Peyer's patch (tissue), 4 donors: ENCODE data around the gene HSPB6. TPM values are rescaled to one million over a fixed set of nuclear protein-coding genes. Genes with fewer than 3 reads are reported as not detected.

Experiments used
- DNase-seq, 3 donors: peaks; one replicate each; pipeline ENCODE4 v3.0.0-alpha.2; 2017 to 2019
- H3K27ac ChIP-seq, 4 donors: fragments of 200-600 bp; sonication (generic); one replicate each; pipeline ENCODE4 v1.5.1; 2016 to 2019
- H3K27me3 ChIP-seq, 2 donors: fragments of 200-600 bp; sonication (generic); one replicate each; pipeline ENCODE4 v1.5.1; 2019
- H3K36me3 ChIP-seq, 3 donors: fragments of 200-600 bp; sonication (generic); one replicate each; pipeline ENCODE4 v1.5.1; 2016 to 2019
- H3K4me1 ChIP-seq, 4 donors: fragments of 200-600 bp; sonication (generic); one replicate each; pipeline ENCODE4 v1.5.1; 2016 to 2019
- H3K4me3 ChIP-seq, 4 donors: fragments of 200-600 bp; sonication (generic); 1 replicate in 3 of 4; 2 replicates in 1 of 4; pipeline ENCODE4 v1.5.1; 2016 to 2019; ENCODE audit warnings: mild to moderate bottlenecking in 1 of 4
- H3K9me3 ChIP-seq, 4 donors: fragments of 200-600 bp; sonication (generic); one replicate each; pipeline ENCODE4 v1.5.1; 2016 to 2019; ENCODE audit warnings: mild to moderate bottlenecking in 1 of 4
- POLR2A ChIP-seq, 2 donors: fragments of 450-650 bp; IDR thresholded peaks; one replicate each; pipeline ENCODE4 v1.5.1; 2017; ENCODE audit warnings: antibody characterized with exemption in 2 of 2, mild to moderate bottlenecking in 2 of 2, moderate library complexity in 2 of 2
- total RNA-seq, 4 donors: library from RNA; depleted of rRNA; stranded (reverse); fragments of >200 nt; gene quantifications; one replicate each; pipeline ENCODE4 v1.1.0, GENCODE V29; 2016
- TF ChIP-seq, protein P1 (sequence below), 6 experiments: fragments of 450-650 bp in 4 of 6; fragments of 200-600 bp in 2 of 6; sonication (generic) in 1 of 6; IDR thresholded peaks; one replicate each; pipeline ENCODE4 v1.5.1; 2017 to 2019; ENCODE audit warnings: antibody characterized with exemption in 6 of 6, mild to moderate bottlenecking in 3 of 6, moderate library complexity in 1 of 6

The HSPB6 gene
- total RNA-seq, 4 donors from 2014 or later: 9.2 to 19.8 (median 13.6) TPM

DNA sequence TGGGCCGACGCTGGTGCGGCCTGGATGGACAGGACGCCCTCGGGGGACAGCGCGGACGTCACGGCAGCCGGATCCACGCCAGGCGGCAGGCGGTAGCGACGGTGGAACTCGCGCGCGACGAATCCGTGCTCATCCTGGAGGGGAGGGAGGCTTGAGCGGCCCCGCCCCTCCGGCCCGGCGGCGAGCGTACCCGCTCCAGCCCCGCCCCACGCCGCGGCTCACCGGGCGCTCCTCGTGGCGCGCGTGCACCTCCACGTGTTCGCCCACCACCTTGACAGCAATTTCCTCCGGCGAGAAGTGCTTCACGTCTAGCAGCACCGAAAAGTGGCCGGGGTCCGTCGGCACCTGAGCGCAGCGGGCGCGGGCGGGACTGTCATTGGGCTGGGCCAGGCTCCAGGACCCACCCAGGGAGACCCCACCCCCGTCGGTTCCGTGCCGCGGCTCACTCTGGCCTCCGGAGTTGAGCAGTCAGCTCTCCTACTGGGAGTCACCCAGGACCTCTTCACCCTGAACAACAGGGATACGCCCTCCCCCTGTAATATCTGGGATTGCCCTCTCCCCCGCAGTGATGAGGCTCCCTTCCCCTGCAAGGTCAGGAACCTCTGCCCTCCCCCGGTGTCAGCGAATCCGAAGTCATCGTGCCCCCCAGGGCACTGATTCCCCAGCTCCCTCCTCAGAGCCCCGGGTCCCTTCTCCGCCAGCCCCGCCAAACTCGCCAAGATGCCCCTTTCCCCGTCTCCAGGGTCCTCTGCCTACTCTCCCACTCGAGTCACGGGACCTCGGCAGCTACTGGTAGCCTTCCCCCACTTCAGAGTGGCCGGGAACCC lies 1.1 kb downstream of the HSPB6 start:
- peak overlapping the region; percentile 74 to 96 (median 91) for H3K27ac ChIP-seq
- peak; percentile 30 to 80 (median 80) for DNase-seq
- no peaks in the 10 kb centered on the region for H3K27me3 ChIP-seq
- H3K4me3 ChIP-seq: peak overlapping the region; percentile 22 to 88 (median 73)
- no peaks in the 10 kb centered on the region for H3K9me3 ChIP-seq
- no peak for TF ChIP-seq POLR2A (IDR thresholded peaks at IDR 0.05)
- TF ChIP-seq, protein P1, sequence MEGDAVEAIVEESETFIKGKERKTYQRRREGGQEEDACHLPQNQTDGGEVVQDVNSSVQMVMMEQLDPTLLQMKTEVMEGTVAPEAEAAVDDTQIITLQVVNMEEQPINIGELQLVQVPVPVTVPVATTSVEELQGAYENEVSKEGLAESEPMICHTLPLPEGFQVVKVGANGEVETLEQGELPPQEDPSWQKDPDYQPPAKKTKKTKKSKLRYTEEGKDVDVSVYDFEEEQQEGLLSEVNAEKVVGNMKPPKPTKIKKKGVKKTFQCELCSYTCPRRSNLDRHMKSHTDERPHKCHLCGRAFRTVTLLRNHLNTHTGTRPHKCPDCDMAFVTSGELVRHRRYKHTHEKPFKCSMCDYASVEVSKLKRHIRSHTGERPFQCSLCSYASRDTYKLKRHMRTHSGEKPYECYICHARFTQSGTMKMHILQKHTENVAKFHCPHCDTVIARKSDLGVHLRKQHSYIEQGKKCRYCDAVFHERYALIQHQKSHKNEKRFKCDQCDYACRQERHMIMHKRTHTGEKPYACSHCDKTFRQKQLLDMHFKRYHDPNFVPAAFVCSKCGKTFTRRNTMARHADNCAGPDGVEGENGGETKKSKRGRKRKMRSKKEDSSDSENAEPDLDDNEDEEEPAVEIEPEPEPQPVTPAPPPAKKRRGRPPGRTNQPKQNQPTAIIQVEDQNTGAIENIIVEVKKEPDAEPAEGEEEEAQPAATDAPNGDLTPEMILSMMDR (IDR thresholded peaks at IDR 0.05): no peak
- peaks cover 0 to 31% (median 0%) of the 10 kb centered on the region in 3 donors for H3K36me3 ChIP-seq
- H3K4me1 ChIP-seq: peaks cover 4 to 41% (median 11%) of the 10 kb centered on the region in 4 donors

DNA sequence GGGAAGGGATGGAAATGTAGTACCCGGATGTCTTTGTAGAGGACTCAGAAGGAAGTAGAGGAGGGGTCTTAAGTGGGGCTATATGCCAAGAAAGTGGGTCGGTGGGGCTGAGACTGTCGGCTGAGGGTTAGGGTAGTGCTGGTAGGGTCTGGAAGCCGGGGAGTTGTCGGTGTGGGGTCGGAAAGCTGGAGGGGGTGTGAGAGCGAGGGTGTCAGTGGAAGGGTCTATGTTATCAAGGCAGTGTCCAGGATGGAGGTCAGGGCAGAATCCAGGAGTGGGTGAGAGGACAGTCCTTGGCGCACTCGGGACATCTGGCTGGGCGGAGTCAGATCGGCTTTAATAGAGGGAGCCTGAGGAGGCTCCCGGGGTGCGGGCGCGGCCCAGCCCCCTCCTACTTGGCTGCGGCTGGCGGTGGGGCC lies 1.7 kb downstream of the HSPB6 start:
- H3K27me3 ChIP-seq: no peaks in the 10 kb centered on the region
- no peaks in the 10 kb centered on the region for H3K9me3 ChIP-seq
- peaks cover 4 to 41% (median 11%) of the 10 kb centered on the region in 4 donors for H3K4me1 ChIP-seq
- no peak for DNase-seq
- H3K36me3 ChIP-seq: peaks cover 0 to 27% (median 0%) of the 10 kb centered on the region in 3 donors
- H3K4me3 ChIP-seq: peak overlapping the region in 3 of 4 donors; percentile 67 to 88 (median 79)
- TF ChIP-seq POLR2A (IDR thresholded peaks at IDR 0.05): no peak
- TF ChIP-seq, protein P1 (IDR thresholded peaks at IDR 0.05): no peak
- H3K27ac ChIP-seq: peak overlapping the region; percentile 40 to 96 (median 91)

DNA sequence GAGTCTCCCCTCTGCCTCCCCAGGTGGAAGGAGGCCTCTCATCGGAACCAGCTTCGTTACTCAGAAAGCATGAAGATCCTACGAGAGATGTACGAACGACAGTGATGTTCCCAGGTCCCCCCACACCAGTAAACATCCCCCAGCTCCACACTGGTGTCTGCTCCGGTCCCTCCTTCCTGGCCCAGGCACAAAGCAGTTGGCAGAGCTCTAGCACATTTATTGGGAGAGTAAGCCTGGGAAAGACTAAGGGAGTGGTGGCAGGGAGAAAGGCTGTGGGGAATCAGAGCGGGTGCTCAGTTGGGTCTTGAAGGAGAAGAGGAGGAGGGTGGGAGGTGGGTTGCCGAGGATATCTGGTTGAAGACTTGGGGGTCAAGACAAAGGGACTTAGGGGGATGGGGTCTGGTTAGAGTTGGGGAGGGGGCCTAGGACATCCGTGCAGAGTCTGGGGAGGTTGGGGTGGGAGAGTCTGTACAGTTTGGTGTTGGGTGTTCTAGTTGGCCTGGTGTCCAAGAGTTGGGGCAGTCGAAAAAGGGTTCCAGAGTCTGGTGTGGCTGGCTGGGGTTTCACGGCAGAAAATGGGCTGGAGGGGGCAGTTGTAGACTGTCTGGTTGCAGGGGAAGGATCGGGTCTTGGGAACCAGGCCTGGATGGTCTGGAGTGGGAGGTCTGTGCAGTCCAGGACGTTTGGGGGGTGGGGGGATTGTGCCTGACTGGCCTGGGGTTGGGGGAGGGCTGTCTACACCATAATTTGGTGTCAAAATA lies 2.3 kb downstream of the HSPB6 start:
- no peaks in the 10 kb centered on the region for H3K9me3 ChIP-seq
- H3K4me3 ChIP-seq: peak overlapping the region in 1 of 4 donors; percentile 79
- TF ChIP-seq, protein P1 (IDR thresholded peaks at IDR 0.05): no peak
- TF ChIP-seq POLR2A (IDR thresholded peaks at IDR 0.05): no peak
- peaks cover 4 to 47% (median 11%) of the 10 kb centered on the region in 4 donors for H3K4me1 ChIP-seq
- H3K27ac ChIP-seq: peak overlapping the region; percentile 40 to 96 (median 91)
- no peaks in the 10 kb centered on the region for H3K27me3 ChIP-seq
- H3K36me3 ChIP-seq: peaks cover 0 to 27% (median 0%) of the 10 kb centered on the region in 3 donors
- no peak for DNase-seq

DNA sequence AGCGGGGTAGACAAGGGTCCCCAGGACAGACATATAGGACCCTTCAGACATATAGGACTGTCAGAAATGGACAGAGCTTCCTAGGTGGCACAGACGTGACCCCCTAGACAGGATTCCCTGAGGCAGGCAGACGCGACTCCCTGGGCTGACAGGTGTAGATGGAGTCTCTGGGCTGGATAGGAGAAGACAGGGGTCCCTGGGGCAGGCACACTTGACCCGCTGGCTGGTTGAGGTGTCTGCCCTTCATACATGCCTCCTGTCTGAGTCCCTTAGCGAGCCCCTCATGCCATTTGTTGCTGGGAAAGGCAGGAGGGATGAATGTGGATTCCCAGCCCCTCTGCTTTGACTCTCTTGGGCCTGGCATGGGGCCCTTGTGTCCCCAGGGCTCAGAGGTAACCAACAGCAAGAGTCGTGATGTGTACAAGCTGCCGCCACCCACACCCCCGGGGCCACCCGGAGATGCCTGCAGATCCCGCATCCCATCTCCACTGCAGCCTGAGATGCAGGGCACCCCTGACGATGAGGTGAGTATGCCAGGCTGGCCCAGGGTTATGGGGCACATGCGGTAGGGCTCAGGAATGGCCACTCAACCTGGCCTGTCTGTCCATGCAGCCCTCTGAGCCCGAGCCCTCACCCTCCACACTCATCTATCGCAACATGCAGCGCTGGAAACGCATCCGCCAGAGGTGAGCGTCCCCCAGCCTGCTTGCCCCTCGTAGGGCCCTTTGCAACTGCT lies 3.0 kb downstream of the HSPB6 start:
- TF ChIP-seq POLR2A (IDR thresholded peaks at IDR 0.05): no peak
- TF ChIP-seq, protein P1 (IDR thresholded peaks at IDR 0.05): no peak
- Histone ChIP-seq H3K4me1 (peaks cover 8 to 47% (median 15%) of the 10 kb centered on the region in 4 donors), H3K27ac (peak overlapping the region in 1 of 4 donors; percentile 92), H3K9me3 (no peaks in the 10 kb centered on the region), H3K36me3 (peaks cover 0 to 27% (median 0%) of the 10 kb centered on the region in 3 donors), H3K4me3 (no peak overlapping the region), H3K27me3 (no peaks in the 10 kb centered on the region)
- DNase-seq: no peak

DNA sequence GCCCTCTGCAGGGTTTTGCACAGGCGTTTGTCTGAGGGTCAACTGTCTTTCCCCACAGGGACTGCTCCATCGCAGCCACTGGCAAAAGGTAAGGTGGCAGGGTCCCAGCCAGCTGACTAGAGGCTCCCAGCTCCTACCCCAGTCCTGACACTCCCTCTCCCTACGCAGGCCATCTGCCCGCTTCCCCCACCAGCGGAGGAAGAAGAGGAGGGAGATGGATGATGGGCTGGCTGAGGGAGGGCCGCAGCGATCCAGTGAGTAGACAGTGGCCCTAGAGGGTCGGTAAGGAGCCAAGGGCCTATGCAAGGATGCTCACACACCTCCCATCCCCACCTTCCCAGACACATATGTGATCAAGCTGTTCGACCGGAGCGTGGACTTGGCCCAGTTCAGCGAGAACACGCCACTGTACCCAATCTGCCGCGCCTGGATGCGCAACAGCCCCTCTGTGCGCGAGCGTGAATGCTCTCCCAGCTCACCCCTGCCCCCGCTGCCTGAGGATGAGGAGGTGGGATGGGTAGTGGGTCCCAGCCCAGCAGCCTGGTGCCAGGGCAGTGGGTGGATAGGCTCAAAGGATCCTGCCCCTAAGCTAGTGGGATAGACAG lies 4.0 kb downstream of the HSPB6 start:
- H3K27me3 ChIP-seq: no peaks in the 10 kb centered on the region
- H3K36me3 ChIP-seq: peaks cover 0 to 27% (median 0%) of the 10 kb centered on the region in 3 donors
- no peak for TF ChIP-seq POLR2A (IDR thresholded peaks at IDR 0.05)
- TF ChIP-seq, protein P1 (IDR thresholded peaks at IDR 0.05): no peak
- no peaks in the 10 kb centered on the region for H3K9me3 ChIP-seq
- no peak overlapping the region for H3K27ac ChIP-seq
- H3K4me3 ChIP-seq: no peak overlapping the region
- H3K4me1 ChIP-seq: peaks cover 7 to 45% (median 14%) of the 10 kb centered on the region in 4 donors
- DNase-seq: no peak
